ENCODE data around the gene MED14. TPM values are rescaled to one million over a fixed set of nuclear protein-coding genes. Genes with fewer than 3 reads are reported as not detected.

The MED14 gene
- total RNA-seq, 2 experiments from 2014 or later: 42.5 to 43.0 TPM

DNA sequence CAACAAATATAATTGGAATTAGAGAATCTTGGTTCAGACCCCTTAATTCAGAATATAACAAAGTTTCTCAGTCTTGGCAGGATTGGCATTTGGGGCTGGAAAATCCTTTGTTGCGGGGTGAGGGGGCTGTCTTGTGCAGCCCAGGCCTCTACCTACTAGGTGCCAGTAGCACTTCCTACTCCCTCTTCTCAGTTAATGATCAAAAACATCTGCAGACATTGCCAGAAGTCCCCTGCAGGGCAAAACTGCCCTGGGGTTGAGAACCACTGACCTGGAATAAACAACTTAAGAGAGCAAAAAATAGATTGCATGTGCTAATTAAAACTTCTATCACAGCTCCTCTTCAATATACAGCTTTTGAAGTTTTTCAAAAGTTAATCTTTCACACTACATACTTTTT lies 51.2 kb downstream of the MED14 start:
- ChIA-PET POLR2A (no interaction called here), CTCF (no interaction called here)

DNA sequence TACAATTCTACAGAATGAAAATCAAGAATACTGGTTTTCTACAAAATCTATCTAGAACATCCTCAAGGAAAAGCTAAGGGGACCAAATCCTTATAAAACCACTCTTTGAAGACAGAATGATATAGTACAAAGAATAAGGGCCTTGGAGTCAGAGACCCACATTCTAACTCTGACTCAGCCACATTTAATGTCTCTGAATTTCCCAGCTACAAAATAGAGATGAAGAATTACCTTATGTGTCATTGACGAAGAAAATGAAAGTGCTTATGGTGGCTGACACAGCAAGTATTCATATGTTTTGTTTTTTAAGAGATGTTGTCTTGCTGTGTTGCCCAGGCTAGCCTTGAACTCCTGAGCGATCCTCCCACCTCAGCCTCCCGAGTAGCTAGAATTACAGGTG lies 52.1 kb downstream of the MED14 start:
- ChIA-PET POLR2A (no interaction called here), CTCF (no interaction called here)

- CTCF ChIA-PET: no interaction called here
- POLR2A ChIA-PET: no interaction called here
Measured at GRCh38 chrX:40671126-40671525, 64.2 kb downstream of the MED14 start.

GRCh38 chrX:40663880-40664630 lies 71.3 kb downstream of the MED14 start:
- ChIA-PET CTCF (no interaction called here), POLR2A (no interaction called here)

- CTCF ChIA-PET: no interaction called here
- POLR2A ChIA-PET: no interaction called here
Measured at GRCh38 chrX:40663078-40663740, 72.1 kb downstream of the MED14 start.

- ChIA-PET CTCF (no interaction called here), POLR2A (no interaction called here)
Measured at GRCh38 chrX:40661489-40661888, 73.9 kb downstream of the MED14 start.

GRCh38 chrX:40660381-40660780 lies 75.0 kb downstream of the MED14 start:
- POLR2A ChIA-PET: no interaction called here
- CTCF ChIA-PET: no interaction called here

GRCh38 chrX:40653535-40653934 lies 81.8 kb downstream of the MED14 start:
- ChIA-PET POLR2A (no interaction called here), CTCF (interaction anchor here (1.5 to 3.7 kb wide), 2 partner anchors 109 to 141 kb away, joined by 4 to 23 read pairs; no protein-coding TSS in a partner anchor)

- ChIA-PET POLR2A (no interaction called here), CTCF (interaction anchor here (1.5 to 3.7 kb wide), 2 partner anchors 108 to 142 kb away, joined by 4 to 23 read pairs; no protein-coding TSS in a partner anchor)
Measured at GRCh38 chrX:40652664-40653063, 82.7 kb downstream of the MED14 start.

DNA sequence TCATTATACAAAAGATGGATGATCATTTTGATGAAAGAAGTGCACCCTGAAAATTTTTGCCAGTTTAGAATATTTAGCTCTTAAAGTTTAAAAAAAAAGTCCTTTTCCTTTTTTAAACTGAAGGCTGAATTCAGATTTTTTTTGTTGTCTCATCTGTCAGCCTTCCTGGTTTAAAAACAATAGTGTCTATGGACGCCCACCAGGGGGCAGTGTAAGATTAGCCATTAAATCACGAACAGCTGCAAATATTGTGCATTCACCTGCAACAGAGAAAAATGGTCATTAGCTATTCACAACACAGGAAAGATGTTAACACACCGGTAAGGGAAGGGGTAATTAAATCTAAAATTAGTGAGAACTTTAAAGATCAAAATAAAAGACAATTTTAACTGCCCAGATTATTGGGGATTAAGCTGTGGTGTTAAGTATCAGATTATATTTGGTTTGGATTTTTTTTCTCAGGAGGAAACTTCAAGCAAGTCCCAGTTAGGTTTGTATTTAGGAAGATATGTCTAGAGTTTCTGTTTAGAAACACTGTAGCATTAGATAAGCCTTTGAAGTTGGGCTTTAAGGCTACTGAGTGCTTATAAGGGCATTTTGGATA lies 83.6 kb downstream of the MED14 start:
- CTCF ChIA-PET: interaction anchor here (0.5 to 3.7 kb wide), 2 partner anchors 143 to 411 kb away, joined by 3 to 23 read pairs; no protein-coding TSS in a partner anchor
- POLR2A ChIA-PET: no interaction called here

DNA sequence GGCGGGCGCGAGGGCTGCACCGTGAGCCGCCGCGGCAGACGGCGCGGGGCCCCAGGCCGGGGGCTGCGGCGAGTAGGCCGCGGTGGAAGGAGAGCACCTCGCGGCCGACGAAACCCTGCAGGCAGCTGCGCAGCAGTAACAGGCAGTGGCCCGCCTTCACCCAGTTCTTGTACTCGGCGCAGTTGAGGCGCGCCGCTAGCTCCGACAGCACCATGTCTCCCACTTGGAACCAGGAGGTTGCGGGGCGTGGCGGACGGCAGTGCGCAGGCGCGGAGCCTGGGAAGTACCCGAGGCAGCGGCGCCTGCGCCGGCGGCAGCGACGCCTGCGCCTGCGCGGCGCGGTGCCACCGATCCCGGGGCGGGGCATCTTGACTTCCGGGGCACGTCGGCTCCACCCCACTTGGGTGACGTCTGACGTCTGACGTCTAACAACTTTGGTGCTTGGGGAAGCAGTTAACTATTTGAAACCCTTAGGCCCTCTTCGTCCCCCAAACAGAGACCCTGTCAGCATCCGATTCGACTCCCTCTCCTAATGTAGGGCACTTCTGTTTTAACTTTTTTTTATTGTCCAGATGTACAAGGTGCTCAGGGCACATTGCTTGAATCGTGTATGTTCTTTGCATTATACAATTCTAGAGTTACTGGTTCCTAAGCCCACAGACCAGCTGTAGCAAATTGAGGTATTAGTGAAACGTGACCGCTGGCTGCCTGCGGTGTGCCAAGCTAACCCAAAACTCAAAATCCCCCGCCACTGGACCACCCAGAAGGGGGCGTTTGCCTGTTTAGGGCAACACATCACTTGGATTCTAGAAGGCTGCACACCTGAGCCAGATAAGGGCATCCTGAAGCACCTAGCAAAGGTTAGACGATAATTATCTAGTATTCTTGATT lies 87.8 kb downstream of the MED14 start, which contains the start of gene CXorf38:
TSS of gene CXorf38 (minus strand) at position 255 of the 891 bp plus-strand sequence. CDS start at position 214, 41 bp downstream.
- CTCF ChIA-PET: interaction anchor here (1.2 to 2.1 kb wide), 2 partner anchors 103 to 147 kb away, joined by 5 to 6 read pairs; no protein-coding TSS in a partner anchor
- POLR2A ChIA-PET: interaction anchor here (1.2 kb wide), 1 partner anchor 67 kb away, joined by 4 read pairs; the partner anchor contains the start of gene ATP6AP2

DNA sequence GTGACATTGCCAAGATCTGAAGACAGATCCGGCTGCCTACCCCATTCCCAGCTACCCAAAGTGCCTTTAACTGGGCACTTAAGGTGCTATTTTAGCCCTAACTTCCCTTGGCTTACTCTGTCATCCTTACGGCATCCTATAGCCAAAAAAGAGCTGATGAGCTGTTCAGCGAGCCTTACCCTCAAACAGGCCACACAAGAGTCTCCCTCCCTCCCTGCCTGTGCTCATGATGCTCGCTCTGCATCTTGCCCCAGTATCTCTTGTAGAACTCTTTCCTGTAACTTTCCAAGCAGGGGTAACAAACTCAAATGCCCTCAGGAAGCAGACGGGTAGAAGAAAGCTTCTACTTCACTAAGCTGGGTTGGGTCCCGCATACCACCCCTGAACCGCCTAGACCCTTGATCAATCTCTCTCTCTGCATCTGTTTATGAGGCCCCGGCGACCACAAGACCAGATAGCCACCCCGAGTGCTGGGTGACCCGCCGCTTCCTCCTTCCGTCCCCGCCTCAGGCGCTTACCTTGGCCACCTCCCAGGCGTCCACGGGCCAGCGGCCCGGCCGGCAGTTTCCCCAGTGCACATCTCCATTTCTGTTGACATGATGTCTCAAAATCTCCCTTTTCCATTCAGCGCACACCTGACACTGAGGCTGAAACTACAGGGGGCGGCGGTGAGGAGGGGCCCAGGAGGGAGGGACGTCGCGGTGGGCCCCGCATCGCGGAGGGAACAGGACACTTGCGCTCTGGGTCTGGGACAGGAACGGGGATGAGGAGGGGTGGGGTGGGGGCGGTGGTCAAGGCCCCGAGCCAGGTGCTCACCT lies 88.6 kb downstream of the MED14 start:
- ChIA-PET CTCF (interaction anchor here (2.1 kb wide), 1 partner anchor 103 kb away, joined by 5 read pairs; no protein-coding TSS in a partner anchor), POLR2A (interaction anchor here (0.6 to 1.2 kb wide), 3 partner anchors 19 to 1240 kb away, joined by 3 to 7 read pairs (median 4); partner anchors contain the start of gene ATP6AP2)

GRCh38 chrX:40644821-40645358 lies 90.5 kb downstream of the MED14 start:
- CTCF ChIA-PET: no interaction called here
- POLR2A ChIA-PET: interaction anchor here (0.9 kb wide), 1 partner anchor 91 kb away, joined by 3 read pairs; the partner anchor contains the start of gene MED14

DNA sequence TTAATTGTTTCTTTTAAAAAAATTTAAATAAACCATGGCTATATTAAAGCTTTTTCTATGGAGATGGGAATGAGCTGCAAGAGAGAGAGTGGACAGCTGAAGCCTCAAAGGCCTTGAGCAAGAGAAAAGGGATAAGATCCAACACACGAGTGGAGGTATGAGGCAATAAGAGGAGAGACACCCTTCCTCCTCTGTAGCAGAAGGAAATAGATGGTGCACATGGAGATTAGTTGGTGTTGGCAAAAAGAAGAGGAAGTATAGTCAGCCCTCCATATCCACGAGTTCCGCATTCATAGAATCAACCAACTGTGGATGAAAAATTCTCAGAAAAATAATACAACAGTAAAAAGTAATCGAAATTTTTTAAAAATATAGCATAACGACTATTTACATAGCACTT lies 91.2 kb downstream of the MED14 start:
- POLR2A ChIA-PET: interaction anchor here (0.9 kb wide), 1 partner anchor 91 kb away, joined by 3 read pairs; the partner anchor contains the start of gene MED14
- CTCF ChIA-PET: no interaction called here

DNA sequence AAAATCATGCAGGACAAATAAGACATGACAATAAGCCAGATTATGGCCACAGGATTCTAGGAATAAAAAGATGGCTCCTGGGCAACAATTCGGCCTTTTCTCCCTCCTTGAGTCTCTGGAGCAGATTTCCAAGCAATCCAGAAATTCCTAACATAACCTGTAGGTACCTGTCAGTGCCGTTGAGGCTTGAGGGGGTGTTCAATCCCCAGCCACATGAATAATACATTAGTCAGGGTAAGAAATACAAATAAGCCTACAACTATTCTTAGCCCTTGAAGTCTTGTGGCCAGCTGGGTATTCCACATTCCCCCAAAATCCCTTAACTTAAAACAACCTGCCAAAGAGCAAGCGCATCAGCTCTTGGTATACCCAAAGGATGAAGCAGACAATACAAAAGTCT lies 97.7 kb downstream of the MED14 start:
- POLR2A ChIA-PET: no interaction called here
- CTCF ChIA-PET: no interaction called here

GRCh38 chrX:40632199-40632598 lies 103.1 kb downstream of the MED14 start:
- CTCF ChIA-PET: no interaction called here
- POLR2A ChIA-PET: no interaction called here

GRCh38 chrX:40628506-40628905 lies 106.8 kb downstream of the MED14 start:
- ChIA-PET POLR2A (interaction anchor here (1.3 kb wide), 1 partner anchor 18 kb away, joined by 3 read pairs; no protein-coding TSS in a partner anchor), CTCF (interaction anchor here (0.7 kb wide), 1 partner anchor 911 kb away, joined by 3 read pairs; no protein-coding TSS in a partner anchor)

GRCh38 chrX:40625294-40625693 lies 110.0 kb downstream of the MED14 start:
- CTCF ChIA-PET: no interaction called here
- POLR2A ChIA-PET: no interaction called here
